Measurements from ENCODE around the gene PPP1R2C.

PPP1R2C gene

DNA sequence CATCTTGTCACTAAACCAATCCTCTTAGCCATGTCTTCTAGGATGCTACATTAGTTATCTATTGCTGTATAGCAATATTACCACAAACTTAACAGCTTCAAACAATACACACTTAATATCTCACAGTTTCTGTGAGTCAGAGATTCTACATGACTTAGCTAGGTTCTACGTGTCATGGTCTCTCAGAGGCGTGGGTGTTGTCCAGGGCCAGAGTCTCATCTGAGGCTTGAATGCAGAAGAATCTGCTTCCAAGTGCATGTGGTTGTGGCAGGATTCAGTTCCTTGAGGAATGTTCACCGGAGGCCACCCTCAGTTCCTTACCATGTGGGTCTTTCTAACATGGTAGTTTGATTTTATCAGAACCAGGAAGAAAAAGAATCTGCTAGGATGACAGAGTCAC lies 26.4 kb downstream of the PPP1R2C start:
- DNase-seq (ENCODE audit: extremely low read depth in 1 of 2, low read depth in 1 of 2): no peak

DNA sequence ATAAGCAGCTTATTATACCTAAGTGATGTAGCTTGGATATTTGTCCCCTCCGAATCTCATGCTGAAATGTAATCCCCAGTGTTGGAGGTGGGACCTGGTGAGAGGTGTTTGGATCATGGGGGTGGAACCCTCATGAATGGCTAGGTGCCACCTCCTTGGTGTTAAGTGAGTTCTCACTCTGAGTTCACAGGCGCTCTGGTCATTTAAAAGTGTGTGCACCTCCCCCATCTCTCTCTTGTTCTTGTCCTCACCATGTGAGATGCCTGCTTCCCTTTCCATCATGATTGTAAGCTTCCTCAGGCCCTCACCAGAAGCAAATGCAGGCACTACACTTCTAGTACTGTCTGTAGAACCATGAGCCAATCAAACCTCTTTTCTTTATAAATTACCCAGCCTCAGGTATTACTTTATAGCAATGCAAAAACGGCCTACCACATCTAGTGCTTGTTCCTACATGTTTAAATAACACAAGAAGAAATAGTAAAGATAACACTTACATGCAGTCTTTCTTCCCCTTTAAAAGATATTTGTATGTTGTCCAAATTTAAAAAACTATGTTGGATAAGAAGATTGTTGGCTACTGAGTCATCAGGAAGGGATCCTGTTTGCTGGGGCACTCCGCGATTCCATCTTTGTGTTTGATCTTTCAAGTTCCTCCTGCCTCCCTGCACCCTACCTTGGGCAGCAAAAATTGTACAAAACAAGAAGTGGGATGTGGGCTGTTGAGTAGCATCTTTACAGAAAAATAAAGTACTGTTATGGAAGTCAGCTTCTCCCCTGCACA lies 29.7 kb downstream of the PPP1R2C start:
- DNase-seq (ENCODE audit: extremely low read depth in 1 of 2, low read depth in 1 of 2): no peak

DNA sequence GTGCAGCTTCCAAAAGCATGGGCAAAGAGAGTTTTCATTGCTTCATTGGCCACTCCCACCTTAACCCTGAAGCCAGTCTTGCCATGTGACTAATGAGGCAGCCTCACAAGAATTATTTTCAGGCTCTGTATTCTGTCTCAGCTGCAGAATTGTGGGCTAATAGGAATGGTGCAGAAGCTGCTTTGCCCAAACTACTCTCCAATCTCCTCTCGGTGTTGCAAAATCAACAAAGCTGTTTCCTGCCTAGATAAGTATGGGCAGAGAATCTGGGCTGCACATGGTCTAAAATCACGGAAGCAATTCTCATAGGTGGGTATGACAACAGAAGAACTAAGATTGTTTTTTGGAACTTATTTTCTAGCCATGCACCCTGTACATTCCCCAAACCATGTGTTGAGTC lies 31.4 kb downstream of the PPP1R2C start:
- DNase-seq (ENCODE audit: extremely low read depth in 1 of 2, low read depth in 1 of 2): no peak

DNA sequence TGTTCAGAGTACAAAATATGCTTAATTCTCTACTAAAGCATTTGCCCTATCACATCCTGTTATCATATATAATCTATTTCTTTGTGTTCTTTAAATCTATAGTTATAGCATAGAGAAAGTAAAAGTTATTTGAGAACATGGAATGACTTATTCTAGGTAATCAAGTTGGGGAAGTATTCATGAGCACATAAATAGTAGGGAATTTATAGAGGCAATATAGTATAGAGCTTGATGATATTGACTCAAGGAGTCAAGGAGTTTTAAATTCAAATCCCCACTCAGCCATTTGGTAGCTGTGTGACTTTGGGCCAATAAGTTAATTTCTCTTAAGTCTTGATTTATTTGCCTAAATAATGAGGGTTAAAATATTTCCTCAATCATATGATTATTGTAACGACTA lies 37.5 kb downstream of the PPP1R2C start:
- DNase-seq (ENCODE audit: extremely low read depth in 1 of 2, low read depth in 1 of 2): no peak

DNA sequence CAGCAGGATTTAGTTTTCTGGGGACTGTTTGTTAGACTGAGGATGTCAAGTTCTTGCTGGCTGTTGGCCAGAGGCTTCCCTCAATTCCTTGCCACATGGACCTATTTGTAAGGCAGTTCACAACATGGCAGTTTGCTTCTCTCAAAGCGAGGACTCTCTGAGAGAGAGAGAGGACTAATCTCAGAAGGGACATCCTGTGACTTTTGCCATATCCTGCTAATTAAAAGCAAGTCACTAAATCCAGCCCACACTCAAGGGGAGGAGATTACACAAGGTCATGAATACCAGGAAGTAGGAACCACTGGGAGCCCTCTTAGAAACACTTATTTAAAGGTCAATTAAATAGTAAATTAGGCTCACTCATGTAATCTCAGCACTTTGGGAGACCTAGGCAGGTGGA lies 38.2 kb downstream of the PPP1R2C start:
- no peak for DNase-seq (ENCODE audit: extremely low read depth in 1 of 2, low read depth in 1 of 2)

DNA sequence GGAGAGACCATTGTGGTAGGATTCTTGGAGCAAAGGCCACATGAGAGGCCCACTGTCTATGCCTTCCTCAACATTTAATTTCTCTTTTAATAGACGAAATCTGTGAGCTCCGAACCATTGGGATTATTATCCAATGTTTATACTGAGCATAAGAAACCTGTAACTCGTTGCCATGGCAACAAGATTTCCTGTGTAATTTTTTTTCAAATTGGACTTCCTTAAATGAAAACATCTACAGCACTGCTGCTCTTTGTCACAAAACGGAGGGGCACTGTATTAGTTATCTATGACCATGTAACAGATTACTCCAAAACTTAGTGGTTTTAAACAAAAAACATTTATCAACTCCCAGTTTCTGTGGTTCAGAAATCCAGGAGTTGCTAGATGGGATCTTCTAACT lies 38.7 kb downstream of the PPP1R2C start:
- DNase-seq (ENCODE audit: extremely low read depth in 1 of 2, low read depth in 1 of 2): no peak

DNA sequence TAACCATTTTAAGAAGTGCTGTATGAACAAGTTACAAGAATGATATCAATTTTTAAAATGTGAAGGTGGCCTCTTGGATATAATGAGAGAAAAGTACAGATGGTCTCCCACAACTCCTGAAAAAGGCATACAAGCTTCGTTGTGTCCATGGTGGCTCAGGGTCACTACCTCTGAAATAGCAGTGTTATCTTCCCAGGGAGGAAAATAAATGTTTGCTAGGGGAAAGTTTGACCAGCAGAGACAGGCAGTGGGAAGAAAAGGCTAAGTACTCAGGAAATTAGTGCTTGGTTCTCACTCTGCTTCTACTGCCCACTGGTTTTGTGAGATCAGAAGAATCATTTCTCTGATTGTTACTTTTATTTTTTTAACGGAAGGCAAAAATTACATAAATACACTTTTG lies 39.4 kb downstream of the PPP1R2C start:
- no peak for DNase-seq (ENCODE audit: extremely low read depth in 1 of 2, low read depth in 1 of 2)

DNA sequence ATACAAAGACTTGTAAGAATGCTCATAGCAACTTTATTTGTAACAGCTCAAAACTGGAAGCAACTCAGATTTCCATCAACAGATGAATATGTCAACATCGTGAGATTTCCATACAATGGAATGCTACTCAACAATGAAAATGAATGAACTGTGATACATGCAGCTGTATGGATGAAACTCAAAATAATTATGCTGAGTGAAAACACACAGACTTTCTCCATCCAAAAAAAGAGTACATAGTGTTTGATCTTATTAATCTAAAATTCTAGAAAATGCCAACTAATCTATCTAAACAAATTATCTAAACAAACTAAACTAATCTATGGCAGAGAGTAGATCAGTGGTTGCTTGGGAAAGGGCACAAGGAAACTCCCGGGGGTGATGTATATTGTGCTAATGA lies 42.7 kb downstream of the PPP1R2C start:
- DNase-seq (ENCODE audit: extremely low read depth in 1 of 2, low read depth in 1 of 2): no peak

DNA sequence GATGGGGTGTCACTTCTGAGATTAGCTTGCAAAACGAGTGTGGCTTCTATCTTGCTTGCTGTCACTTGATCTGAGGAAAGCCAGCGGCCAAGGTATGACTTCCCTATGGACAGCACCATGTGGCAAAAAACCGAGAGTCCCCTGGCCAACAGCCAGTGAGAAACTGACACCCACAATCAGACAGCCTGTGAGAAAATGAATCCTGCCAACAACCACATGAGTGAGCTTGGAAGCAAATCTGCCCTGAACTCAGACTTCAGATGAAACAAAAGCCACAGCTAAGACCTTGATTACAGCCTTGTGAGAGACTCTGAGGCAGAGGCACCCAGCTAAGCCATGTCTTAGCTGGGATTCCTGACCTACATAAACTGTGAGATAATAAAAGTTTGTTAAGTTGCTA lies 45.5 kb downstream of the PPP1R2C start:
- DNase-seq (ENCODE audit: extremely low read depth in 1 of 2, low read depth in 1 of 2): no peak
